C4-2B (cell line): Measurements from ENCODE around the gene FBXW10.
"Not testable (repeated sequence)": the region's sequence is repeated elsewhere in the genome, so short reads cannot be mapped to it uniquely, and the experiment has no call there.

Experiments used
- ZFX ChIP-seq: fragments of 450-650 bp; IDR thresholded peaks from 2 replicates; pipeline ENCODE4 v1.6.1; 2017
- TF ChIP-seq, protein P1 (sequence below): fragments of 450-650 bp; conservative IDR thresholded peaks from 2 replicates; pipeline ENCODE4 v1.5.1; 2017; ENCODE audit warnings: mild to moderate bottlenecking

GRCh38 chr17:18755969-18756368 lies 12.1 kb downstream of the FBXW10 start:
- TF ChIP-seq ZFX = not testable (repeated sequence)
- TF ChIP-seq, protein P1, sequence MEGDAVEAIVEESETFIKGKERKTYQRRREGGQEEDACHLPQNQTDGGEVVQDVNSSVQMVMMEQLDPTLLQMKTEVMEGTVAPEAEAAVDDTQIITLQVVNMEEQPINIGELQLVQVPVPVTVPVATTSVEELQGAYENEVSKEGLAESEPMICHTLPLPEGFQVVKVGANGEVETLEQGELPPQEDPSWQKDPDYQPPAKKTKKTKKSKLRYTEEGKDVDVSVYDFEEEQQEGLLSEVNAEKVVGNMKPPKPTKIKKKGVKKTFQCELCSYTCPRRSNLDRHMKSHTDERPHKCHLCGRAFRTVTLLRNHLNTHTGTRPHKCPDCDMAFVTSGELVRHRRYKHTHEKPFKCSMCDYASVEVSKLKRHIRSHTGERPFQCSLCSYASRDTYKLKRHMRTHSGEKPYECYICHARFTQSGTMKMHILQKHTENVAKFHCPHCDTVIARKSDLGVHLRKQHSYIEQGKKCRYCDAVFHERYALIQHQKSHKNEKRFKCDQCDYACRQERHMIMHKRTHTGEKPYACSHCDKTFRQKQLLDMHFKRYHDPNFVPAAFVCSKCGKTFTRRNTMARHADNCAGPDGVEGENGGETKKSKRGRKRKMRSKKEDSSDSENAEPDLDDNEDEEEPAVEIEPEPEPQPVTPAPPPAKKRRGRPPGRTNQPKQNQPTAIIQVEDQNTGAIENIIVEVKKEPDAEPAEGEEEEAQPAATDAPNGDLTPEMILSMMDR = not testable (repeated sequence)
